AG10803 (cell line): Measurements from ENCODE around the gene GNG2.

Source experiments
- DNase-seq: peaks from one replicate; pipeline ENCODE4 v3.0.0; 2010; ENCODE audit warnings: low read depth
- H3K4me3 ChIP-seq: 2 replicates; pipeline ENCODE4 v1.5.1; 2011; ENCODE audit warnings: mild to moderate bottlenecking, low read length, control low read depth
- CTCF ChIP-seq: conservative IDR thresholded peaks from 2 replicates; pipeline ENCODE4 v1.5.1; 2011; ENCODE audit warnings: mild to moderate bottlenecking, low read length, control low read depth, inconsistent platforms

Gene GNG2

GRCh38 chr14:51905656-51906121 lies 45.3 kb downstream of the GNG2 start:
- peak; percentile 69 for DNase-seq
- peak; percentile 10; the same call in 1 of the 2 replicates for TF ChIP-seq CTCF
- 0 out of 2 replicates have a peak overlapping the region, but pooled peaks have one; percentile 2 for H3K4me3 ChIP-seq

- DNase-seq, result peak; percentile 28
- no peak overlapping the region for H3K4me3 ChIP-seq
- no peak for TF ChIP-seq CTCF
Observed at GRCh38 chr14:51908086-51908485, 47.7 kb downstream of the GNG2 start.

DNA sequence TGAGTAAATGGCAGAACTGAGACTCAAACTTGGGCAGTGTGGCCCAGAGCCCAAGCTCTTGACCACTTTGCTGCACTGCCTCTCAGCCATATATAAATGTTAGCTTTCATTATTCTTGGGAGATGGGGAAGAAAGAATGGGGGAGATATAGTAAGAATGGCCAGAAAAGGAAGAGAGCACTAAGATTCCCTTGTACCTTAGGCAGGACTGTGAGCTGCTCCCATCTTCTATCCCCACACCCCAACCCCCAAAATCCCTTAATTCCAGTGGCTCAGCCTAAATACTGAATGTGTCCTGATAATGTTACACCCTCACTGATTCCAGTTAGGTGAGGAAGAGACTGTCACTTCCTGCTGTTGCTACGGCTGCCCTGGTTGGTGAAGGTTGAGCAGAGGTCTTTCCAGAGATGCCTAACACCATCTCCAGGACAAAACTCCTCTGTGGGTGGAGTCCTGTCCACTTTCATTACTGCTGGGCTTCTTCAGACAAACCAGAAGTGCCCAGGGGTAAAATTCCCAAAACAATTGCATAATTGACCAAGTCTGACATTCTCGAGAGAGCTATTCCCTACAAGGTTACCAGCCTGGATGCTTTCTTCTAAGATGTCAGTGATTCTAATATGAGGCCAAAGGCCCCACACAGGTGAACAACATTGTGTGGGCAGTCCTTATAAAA lies 51.8 kb downstream of the GNG2 start:
- TF ChIP-seq CTCF, result no peak
- peak; percentile 6 for DNase-seq
- H3K4me3 ChIP-seq, result no peak overlapping the region

DNA sequence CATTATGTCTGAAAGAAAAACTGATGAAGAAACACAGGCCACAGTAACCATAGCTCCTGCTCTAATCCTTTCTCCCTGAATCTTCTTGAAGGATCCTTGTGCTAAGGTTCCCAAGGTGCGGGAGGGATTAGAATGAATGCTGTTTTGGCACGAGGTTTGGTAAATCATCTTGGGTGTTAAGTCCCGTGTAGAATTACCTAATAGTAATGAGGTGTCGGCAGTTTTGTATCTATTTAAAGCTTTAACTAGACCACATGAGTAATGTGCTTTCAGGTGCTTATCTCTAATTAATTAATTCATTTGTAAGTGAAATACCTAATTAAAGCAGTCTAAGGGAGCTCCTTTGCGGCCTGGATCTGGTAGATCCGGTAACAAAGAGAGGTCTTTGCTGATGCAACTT lies 53.9 kb downstream of the GNG2 start:
- no peak for TF ChIP-seq CTCF
- no peak for DNase-seq

GRCh38 chr14:51917193-51917592 lies 56.8 kb downstream of the GNG2 start:
- DNase-seq, result peak; percentile 4
- no peak overlapping the region for H3K4me3 ChIP-seq
- no peak for TF ChIP-seq CTCF

More for the DNA sequence above, 53.9 kb downstream of the GNG2 start:
- H3K4me3 ChIP-seq, result no peak overlapping the region

- no peak for DNase-seq
- TF ChIP-seq CTCF, result no peak
- no peak overlapping the region for H3K4me3 ChIP-seq
Observed at GRCh38 chr14:51921026-51921425, 60.6 kb downstream of the GNG2 start.

GRCh38 chr14:51922624-51923023 lies 62.2 kb downstream of the GNG2 start:
- no peak overlapping the region for H3K4me3 ChIP-seq
- DNase-seq, result peak; percentile 9
- TF ChIP-seq CTCF, result no peak
